OCI-LY3 (cell line): Measurements from ENCODE around the gene DEXI.

Source experiments
- CTCF ChIP-seq: fragments of 200-600, 300-600 bp; sonication (generic); IDR thresholded peaks from 2 replicates; pipeline ENCODE4 v1.5.1; 2014; ENCODE audit warnings: antibody characterized with exemption, low read length, low read depth
- EZH2phosphoT487 ChIP-seq: fragments of 200-600 bp; shearing (Covaris generic); IDR thresholded peaks from 2 replicates; pipeline ENCODE4 v1.6.1; 2018; ENCODE audit warnings: antibody characterized with exemption, mixed run types, low read depth

- TF ChIP-seq CTCF: no peak
- no peak for TF ChIP-seq EZH2phosphoT487
These were observed 741 bp upstream of the DEXI start for GRCh38 chr16:10943064-10943353.
